Ectodermal cell (in vitro differentiated cells): ENCODE data around the gene PLEKHJ1.

Experiments used
- H3K27ac ChIP-seq: 2 replicates; pipeline ENCODE4 v1.7.0; 2013; ENCODE audit warnings: mild to moderate bottlenecking, low read depth, low read length; ENCODE audit not compliant: insufficient read depth, poor library complexity, severe bottlenecking
- H3K27me3 ChIP-seq: 2 replicates; pipeline ENCODE4 v1.7.0; 2013; ENCODE audit warnings: mild to moderate bottlenecking, low read length; ENCODE audit not compliant: insufficient read depth, control insufficient read depth, poor library complexity, severe bottlenecking
- H3K36me3 ChIP-seq: one replicate; pipeline ENCODE4 v1.7.0; 2013; ENCODE audit warnings: low read length; ENCODE audit not compliant: control insufficient read depth, insufficient read depth
- H3K4me1 ChIP-seq: one replicate; pipeline ENCODE4 v1.7.0; 2013; ENCODE audit warnings: low read length; ENCODE audit not compliant: control insufficient read depth, insufficient read depth
- H3K4me3 ChIP-seq: 2 replicates; pipeline ENCODE4 v1.7.0; 2013; ENCODE audit warnings: low read depth, low read length, control low read depth; ENCODE audit not compliant: insufficient read depth
- H3K9me3 ChIP-seq: 2 replicates; pipeline ENCODE4 v1.7.0; 2013; ENCODE audit warnings: mild to moderate bottlenecking, low read length, moderate library complexity; ENCODE audit not compliant: control insufficient read depth
- WGBS, 2 experiments: methylation state at CpG; one replicate each; pipeline ENCODE4 v1.1.7; 2013; ENCODE audit warnings: missing lambda C conversion rate in 2 of 2; 5-methylcytosine and 5-hydroxymethylcytosine counted together

Gene PLEKHJ1

DNA sequence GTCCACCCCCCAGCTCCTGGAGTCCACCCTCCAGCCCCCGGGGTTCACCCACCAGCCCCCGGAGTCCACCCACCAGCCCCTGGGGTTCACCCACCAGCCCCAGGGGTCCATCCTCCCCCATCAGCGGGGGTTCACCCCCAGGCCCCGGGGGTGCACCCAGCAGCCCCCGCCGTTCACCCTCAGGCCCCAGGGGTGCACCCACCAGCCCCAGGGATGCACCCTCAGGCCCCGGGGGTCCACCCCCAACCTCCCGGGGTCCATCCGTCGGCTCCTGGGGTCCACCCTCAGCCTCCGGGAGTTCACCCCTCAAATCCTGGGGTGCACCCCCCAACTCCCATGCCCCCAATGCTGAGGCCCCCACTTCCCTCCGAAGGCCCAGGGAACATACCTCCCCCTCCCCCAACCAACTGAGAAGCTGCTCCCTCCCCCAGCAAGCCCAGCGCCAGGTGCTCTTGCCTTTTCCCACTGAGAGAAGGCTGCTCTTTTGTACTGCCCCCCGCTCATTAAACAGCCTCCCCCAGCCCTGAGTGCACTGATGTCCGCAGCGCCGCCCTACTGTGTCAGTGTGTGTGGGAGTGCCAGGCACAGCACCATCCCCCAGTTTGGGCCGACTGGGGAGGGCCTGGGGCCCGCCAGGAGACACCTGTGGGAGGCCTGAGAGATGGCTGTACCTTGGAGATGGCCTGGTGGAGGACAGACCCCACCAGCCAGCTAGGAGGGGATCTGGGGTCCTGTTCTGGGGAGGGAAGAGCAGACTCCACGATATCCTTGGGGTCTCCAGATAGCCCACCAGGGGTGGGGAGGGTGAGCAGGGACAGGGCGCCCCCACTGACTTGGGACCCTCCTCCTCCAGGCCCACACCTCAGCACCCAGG, 12.2 kb upstream of the PLEKHJ1 start:
- no peaks in the 10 kb centered on the region for H3K9me3 ChIP-seq
- H3K4me3 ChIP-seq = no peak overlapping the region
- peaks cover 38% of the 10 kb centered on the region for H3K36me3 ChIP-seq
- peaks cover 39% of the 10 kb centered on the region for H3K27me3 ChIP-seq
- H3K4me1 ChIP-seq = peaks cover 1% of the 10 kb centered on the region
- H3K27ac ChIP-seq = no peak overlapping the region
- 90 to 94% methylated on average over 21 of the region's 21 CpGs for WGBS, 2 experiments

DNA sequence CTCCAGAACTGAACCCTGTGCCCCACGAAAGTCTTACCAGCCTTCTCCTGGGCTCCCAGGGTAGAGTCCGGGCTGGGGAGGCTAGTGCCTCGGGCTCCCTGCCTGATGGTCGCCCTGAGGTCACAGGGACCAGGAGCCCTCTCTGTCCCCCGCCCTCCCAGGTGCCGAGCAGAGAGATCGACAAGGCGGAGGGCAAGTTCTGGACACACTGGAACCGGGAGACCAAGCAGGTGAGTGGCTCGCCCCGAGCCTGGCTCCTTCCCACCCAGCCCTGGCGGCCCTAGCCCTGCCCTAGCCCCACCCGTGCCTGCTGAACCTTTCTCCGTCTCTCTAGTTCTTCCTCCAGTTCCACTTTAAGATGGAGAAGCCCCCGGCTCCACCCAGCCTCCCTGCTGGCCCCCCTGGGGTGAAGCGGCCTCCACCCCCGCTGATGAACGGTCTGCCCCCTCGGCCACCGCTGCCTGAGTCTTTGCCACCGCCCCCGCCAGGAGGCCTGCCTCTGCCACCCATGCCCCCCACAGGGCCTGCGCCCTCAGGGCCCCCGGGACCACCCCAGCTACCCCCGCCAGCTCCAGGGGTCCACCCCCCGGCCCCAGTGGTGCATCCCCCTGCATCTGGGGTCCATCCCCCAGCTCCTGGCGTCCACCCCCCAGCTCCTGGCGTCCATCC, 11.4 kb upstream of the PLEKHJ1 start:
- Histone ChIP-seq H3K36me3 (peaks cover 41% of the 10 kb centered on the region), H3K27me3 (peaks cover 30% of the 10 kb centered on the region), H3K9me3 (no peaks in the 10 kb centered on the region), H3K27ac (no peak overlapping the region), H3K4me3 (no peak overlapping the region), H3K4me1 (no peaks in the 10 kb centered on the region)
- 91 to 94% methylated on average over 26 to 28 of the region's 28 CpGs for WGBS, 2 experiments

DNA sequence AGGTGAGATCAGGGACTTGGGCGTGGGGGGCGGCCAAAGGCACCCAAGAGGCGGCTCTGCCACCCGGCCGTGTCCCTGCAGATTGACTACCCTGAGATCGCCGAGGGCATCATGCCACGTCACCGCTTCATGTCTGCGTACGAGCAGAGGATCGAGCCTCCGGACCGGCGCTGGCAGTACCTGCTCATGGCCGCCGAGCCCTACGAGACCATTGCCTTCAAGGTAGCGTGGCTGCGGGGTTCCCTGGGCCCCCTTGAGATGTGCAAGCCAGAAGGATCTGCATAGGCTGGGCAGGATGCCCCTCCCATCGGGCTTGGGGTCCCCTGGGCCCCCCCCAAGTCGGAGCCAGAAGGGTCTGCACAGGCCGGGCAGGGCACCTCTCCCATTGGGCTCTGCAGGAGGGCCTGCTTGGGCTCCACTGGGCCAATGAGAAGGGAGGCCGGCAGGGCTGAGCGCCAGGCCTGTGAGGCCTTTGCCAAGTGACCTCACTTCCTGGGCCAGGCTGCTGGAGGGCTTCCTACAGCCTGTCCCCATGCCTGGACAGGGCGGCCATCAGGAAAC, 10.8 kb upstream of the PLEKHJ1 start:
- H3K4me3 ChIP-seq = no peak overlapping the region
- H3K36me3 ChIP-seq = peaks cover 41% of the 10 kb centered on the region

DNA sequence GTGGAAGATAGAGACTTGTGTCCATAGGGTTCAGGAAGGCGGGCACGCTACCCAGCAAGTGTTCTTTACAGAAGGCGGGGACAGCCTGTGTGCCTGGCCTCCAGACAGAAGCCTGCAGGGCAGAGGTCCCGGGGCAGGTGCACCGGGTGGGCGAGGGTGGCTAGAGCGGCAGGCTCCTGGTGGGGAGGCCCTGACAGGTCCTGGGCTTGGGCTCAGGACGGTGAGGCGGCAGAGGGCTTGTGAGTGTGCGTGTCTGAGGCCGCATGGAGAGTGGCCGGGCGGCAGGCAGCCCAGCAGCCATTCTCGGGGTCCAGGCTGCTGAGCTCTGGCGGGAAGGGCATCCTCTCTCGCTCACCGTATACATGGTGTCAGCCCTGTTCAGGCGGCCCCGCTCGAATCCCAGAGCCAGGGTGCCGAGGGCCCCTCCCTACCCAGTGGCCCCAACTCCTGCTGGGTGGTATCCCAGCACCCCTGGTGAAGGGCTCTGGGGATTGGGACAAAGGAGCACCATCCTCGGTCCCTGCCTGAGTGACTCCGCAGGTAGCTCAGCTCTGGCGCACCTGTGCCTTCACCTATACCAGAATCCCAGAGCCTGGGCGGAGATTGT, 10.0 kb upstream of the PLEKHJ1 start:
- Histone ChIP-seq H3K4me1 (peaks cover 5% of the 10 kb centered on the region), H3K36me3 (peaks cover 41% of the 10 kb centered on the region), H3K9me3 (no peaks in the 10 kb centered on the region), H3K27me3 (peaks cover 16% of the 10 kb centered on the region), H3K4me3 (no peak overlapping the region), H3K27ac (no peak overlapping the region)
- 93 to 95% methylated on average over 25 of the region's 25 CpGs for WGBS, 2 experiments

More for the DNA sequence above, 10.8 kb upstream of the PLEKHJ1 start:
- WGBS, 2 experiments = 94% methylated on average over 26 of the region's 26 CpGs
- no peaks in the 10 kb centered on the region for H3K9me3 ChIP-seq
- no peak overlapping the region for H3K27ac ChIP-seq
- H3K4me1 ChIP-seq = no peaks in the 10 kb centered on the region
- H3K27me3 ChIP-seq = peaks cover 24% of the 10 kb centered on the region

DNA sequence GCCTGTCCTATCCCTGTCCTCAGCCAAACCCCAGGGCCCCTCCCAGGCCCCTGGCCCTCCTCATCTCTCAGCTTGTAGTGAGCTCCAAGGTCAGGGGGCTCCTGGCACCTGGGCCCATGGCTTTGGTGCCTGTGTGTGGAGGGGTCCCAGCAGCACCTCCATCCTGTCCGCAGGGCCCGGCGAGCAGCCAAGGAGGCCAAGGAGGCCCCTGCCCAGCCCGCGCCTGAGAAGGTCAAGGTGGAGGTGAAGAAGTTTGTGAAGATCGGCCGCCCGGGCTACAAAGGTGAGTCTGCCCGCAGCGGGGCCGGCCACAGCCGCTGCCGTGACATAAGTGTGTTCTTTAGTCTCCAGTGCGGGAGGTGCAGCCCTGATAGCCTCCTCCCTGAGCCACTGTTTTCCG, 9.1 kb upstream of the PLEKHJ1 start:
- Histone ChIP-seq H3K4me3 (no peak overlapping the region), H3K36me3 (peaks cover 41% of the 10 kb centered on the region), H3K27ac (no peak overlapping the region), H3K27me3 (peaks cover 8% of the 10 kb centered on the region), H3K4me1 (peaks cover 13% of the 10 kb centered on the region), H3K9me3 (no peaks in the 10 kb centered on the region)
- whole genome bisulfite sequencing, 2 experiments = 96% methylated on average over 15 of the region's 15 CpGs

DNA sequence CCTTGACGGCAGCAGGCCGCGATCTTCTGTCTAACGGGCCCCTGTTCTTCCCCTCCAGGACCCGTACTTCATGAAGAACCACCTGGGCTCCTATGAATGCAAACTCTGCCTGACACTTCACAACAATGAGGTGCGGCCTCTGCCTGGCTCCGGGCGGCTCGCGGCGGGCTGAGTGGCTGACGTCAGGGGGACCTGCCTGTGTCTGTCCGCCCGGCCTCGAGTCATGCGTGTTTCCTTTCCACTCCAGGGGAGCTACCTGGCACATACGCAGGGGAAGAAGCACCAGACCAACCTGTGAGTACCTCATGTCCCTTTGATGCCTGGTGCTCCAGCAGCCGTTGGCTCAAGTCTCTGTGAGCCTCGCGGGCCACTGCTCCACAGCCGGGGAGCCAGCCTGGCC, 8.4 kb upstream of the PLEKHJ1 start:
- Histone ChIP-seq H3K27me3 (no peaks in the 10 kb centered on the region), H3K36me3 (peaks cover 41% of the 10 kb centered on the region)
- WGBS, 2 experiments = 94 to 96% methylated on average over 21 of the region's 21 CpGs

DNA sequence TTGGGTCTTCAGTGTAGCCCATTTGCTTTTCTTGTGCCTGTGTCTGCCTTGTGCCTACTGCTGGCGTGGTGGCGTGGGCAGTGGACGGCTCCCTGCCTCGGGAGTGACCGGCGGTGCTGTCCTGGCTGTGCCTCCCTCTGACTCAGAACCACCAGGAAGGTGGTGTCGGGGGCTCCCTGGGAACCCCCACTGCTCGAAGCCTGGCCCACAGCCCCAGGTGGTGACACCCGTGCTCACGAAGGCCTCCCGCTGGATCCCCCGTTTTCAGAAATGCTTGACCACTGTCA, 7.9 kb upstream of the PLEKHJ1 start:
- Histone ChIP-seq H3K36me3 (peaks cover 41% of the 10 kb centered on the region), H3K27me3 (no peaks in the 10 kb centered on the region), H3K9me3 (no peaks in the 10 kb centered on the region), H3K27ac (no peak overlapping the region), H3K4me1 (peaks cover 20% of the 10 kb centered on the region), H3K4me3 (no peak overlapping the region)
- WGBS, 2 experiments = 92 to 93% methylated on average over 12 of the region's 12 CpGs

More for the DNA sequence above, 8.4 kb upstream of the PLEKHJ1 start:
- H3K4me3 ChIP-seq = no peak overlapping the region
- peaks cover 17% of the 10 kb centered on the region for H3K4me1 ChIP-seq
- H3K9me3 ChIP-seq = no peaks in the 10 kb centered on the region
- no peak overlapping the region for H3K27ac ChIP-seq

DNA sequence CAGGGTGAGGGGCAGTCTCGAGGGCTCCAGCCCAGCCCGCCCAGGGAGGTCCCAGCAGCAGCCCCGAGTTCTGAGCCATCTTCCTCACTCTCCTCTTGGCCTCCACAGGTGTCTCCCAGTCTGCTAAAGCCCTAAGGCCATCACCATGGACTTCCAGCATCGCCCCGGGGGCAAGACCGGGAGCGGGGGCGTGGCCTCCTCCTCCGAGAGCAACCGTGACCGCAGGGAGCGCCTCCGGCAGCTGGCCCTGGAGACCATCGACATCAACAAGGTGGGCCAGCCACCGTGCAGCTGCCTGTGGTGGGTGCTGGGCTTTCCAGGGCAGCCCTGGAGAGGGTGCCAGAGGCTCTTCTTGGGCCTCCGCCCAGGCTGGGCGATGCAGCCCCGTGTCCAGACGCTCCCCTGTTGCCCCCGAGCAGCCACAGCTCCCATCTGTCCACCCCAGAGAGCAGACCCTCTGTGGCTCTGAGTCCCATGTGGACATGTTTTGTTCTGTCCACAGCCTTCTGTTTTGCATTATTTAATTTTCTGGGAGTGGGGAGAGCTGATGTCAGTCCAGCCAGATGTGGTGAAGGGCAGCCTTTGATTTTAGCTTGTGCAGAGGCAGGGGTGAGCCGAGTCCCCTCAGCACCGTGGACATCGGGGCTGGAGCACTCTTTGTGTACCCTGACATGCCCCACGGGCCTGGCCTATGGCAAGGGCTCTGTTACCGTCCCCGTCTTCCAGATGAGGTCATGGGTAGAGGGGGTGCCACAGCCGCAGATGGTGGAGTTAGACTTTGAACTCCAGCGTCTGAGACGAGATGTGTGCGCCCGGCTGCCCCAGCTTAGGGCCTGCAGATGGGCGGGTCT, 7.4 kb upstream of the PLEKHJ1 start:
- WGBS, 2 experiments = 93 to 94% methylated on average over 32 of the region's 32 CpGs
- H3K36me3 ChIP-seq = peaks cover 41% of the 10 kb centered on the region
- H3K4me1 ChIP-seq = peaks cover 24% of the 10 kb centered on the region

DNA sequence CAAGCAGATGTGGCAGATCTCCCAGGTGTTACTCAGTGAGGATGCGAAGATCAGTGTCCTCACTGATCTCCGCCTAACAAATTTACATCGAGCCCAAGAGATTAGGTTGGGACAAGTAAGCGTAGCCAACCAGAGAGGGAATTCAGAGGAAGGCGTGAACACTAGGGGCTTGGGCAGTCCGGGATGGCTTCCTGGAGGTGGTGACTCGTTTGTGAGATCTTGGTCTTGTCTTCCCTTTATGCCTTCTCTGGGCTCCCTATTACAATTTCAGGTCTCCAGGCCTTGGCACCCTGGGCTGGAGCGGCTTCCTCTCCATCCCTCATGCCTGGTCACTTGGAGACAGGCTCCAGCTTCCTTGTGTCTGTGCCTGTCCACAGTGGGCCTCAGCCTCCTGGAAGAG, 6.7 kb upstream of the PLEKHJ1 start:
- WGBS, 2 experiments = 92 to 96% methylated on average over 8 of the region's 8 CpGs
- H3K27ac ChIP-seq = no peak overlapping the region
- peaks cover 41% of the 10 kb centered on the region for H3K36me3 ChIP-seq
- H3K27me3 ChIP-seq = no peaks in the 10 kb centered on the region
- no peaks in the 10 kb centered on the region for H3K9me3 ChIP-seq
- peaks cover 29% of the 10 kb centered on the region for H3K4me1 ChIP-seq
- no peak overlapping the region for H3K4me3 ChIP-seq

More for the DNA sequence above, 7.4 kb upstream of the PLEKHJ1 start:
- H3K27ac ChIP-seq = no peak overlapping the region
- no peak overlapping the region for H3K4me3 ChIP-seq
- no peaks in the 10 kb centered on the region for H3K27me3 ChIP-seq
- no peaks in the 10 kb centered on the region for H3K9me3 ChIP-seq
